WERI-Rb-1 (cell line): ENCODE results near the gene SYNE2.

ENCODE experiments used
- DNase-seq: peaks from one replicate; pipeline ENCODE4 v3.0.0-alpha.2; 2020
- H3K27ac ChIP-seq: fragments of 250-450 bp; sonication (Bioruptor Pico); 2 replicates; pipeline ENCODE4 v1.5.1; 2020; ENCODE audit warnings: mild to moderate bottlenecking, moderate library complexity
- H3K27me3 ChIP-seq: fragments of 250-450 bp; sonication (Bioruptor Pico); 2 replicates; pipeline ENCODE4 v1.5.1; 2021; ENCODE audit warnings: mild to moderate bottlenecking, low read depth, moderate library complexity; ENCODE audit not compliant: insufficient read depth, severe bottlenecking
- H3K36me3 ChIP-seq: fragments of 250-450 bp; sonication (Bioruptor Pico); 2 replicates; pipeline ENCODE4 v1.5.1; 2020; ENCODE audit warnings: mild to moderate bottlenecking, moderate library complexity
- H3K4me3 ChIP-seq: 2 replicates; pipeline ENCODE4 v1.5.1; 2011; ENCODE audit warnings: low read depth, mild to moderate bottlenecking, control low read depth, low read length
- H3K9me3 ChIP-seq: fragments of 250-450 bp; sonication (Bioruptor Pico); 2 replicates; pipeline ENCODE4 v1.5.1; 2021; ENCODE audit warnings: mild to moderate bottlenecking, moderate library complexity; ENCODE audit not compliant: severe bottlenecking
- CTCF ChIP-seq: IDR thresholded peaks from 2 replicates; pipeline ENCODE4 v1.5.1; 2011; ENCODE audit warnings: low read depth, mild to moderate bottlenecking, control low read depth, inconsistent platforms, low read length

Gene SYNE2

GRCh38 chr14:63843796-63844195 lies 9.0 kb upstream of the SYNE2 start:
- Histone ChIP-seq H3K27me3 (no peaks in the 10 kb centered on the region), H3K9me3 (no peaks in the 10 kb centered on the region), H3K27ac (no peak overlapping the region), H3K4me3 (no peak overlapping the region), H3K36me3 (no peaks in the 10 kb centered on the region)
- no peak for TF ChIP-seq CTCF
- DNase-seq: no peak

- Histone ChIP-seq H3K4me3 (no peak overlapping the region), H3K9me3 (no peaks in the 10 kb centered on the region), H3K27me3 (no peaks in the 10 kb centered on the region), H3K27ac (no peak overlapping the region), H3K36me3 (no peaks in the 10 kb centered on the region)
- no peak for DNase-seq
- no peak for TF ChIP-seq CTCF
Measured at GRCh38 chr14:63848890-63849289, 3.9 kb upstream of the SYNE2 start.

GRCh38 chr14:63852271-63852816 lies 460 bp upstream of the SYNE2 start:
- peak overlapping the region; percentile 84 for H3K4me3 ChIP-seq
- no peak for DNase-seq
- TF ChIP-seq CTCF: no peak
- H3K36me3 ChIP-seq: no peaks in the 10 kb centered on the region
- no peaks in the 10 kb centered on the region for H3K9me3 ChIP-seq
- H3K27ac ChIP-seq: peak overlapping the region; percentile 90
- H3K27me3 ChIP-seq: no peaks in the 10 kb centered on the region

- H3K4me3 ChIP-seq: peak overlapping the region; percentile 84
- peak overlapping the region; percentile 90 for H3K27ac ChIP-seq
- H3K36me3 ChIP-seq: no peaks in the 10 kb centered on the region
- H3K9me3 ChIP-seq: no peaks in the 10 kb centered on the region
- no peaks in the 10 kb centered on the region for H3K27me3 ChIP-seq
- no peak for TF ChIP-seq CTCF
- DNase-seq: peak; percentile 46
Measured at GRCh38 chr14:63853831-63854293, 1.1 kb downstream of the SYNE2 start.

GRCh38 chr14:63854330-63854729 lies 1.5 kb downstream of the SYNE2 start:
- H3K27me3 ChIP-seq: no peaks in the 10 kb centered on the region
- peak; percentile 38 for DNase-seq
- peak overlapping the region; percentile 90; the same call in 1 of the 2 replicates for H3K27ac ChIP-seq
- peak overlapping the region; percentile 84 for H3K4me3 ChIP-seq
- no peaks in the 10 kb centered on the region for H3K36me3 ChIP-seq
- TF ChIP-seq CTCF: no peak
- no peaks in the 10 kb centered on the region for H3K9me3 ChIP-seq

- H3K36me3 ChIP-seq: no peaks in the 10 kb centered on the region
- H3K4me3 ChIP-seq: no peak overlapping the region
- DNase-seq: no peak
- no peak for TF ChIP-seq CTCF
- no peaks in the 10 kb centered on the region for H3K9me3 ChIP-seq
- H3K27me3 ChIP-seq: no peaks in the 10 kb centered on the region
- H3K27ac ChIP-seq: no peak overlapping the region
Measured at GRCh38 chr14:63855281-63855680, 2.5 kb downstream of the SYNE2 start.
